Measurements from ENCODE around the gene GALNT10.

- no peak for TF ChIP-seq POLR2AphosphoS5 (IDR thresholded peaks at IDR 0.05)
- TF ChIP-seq, protein P1, sequence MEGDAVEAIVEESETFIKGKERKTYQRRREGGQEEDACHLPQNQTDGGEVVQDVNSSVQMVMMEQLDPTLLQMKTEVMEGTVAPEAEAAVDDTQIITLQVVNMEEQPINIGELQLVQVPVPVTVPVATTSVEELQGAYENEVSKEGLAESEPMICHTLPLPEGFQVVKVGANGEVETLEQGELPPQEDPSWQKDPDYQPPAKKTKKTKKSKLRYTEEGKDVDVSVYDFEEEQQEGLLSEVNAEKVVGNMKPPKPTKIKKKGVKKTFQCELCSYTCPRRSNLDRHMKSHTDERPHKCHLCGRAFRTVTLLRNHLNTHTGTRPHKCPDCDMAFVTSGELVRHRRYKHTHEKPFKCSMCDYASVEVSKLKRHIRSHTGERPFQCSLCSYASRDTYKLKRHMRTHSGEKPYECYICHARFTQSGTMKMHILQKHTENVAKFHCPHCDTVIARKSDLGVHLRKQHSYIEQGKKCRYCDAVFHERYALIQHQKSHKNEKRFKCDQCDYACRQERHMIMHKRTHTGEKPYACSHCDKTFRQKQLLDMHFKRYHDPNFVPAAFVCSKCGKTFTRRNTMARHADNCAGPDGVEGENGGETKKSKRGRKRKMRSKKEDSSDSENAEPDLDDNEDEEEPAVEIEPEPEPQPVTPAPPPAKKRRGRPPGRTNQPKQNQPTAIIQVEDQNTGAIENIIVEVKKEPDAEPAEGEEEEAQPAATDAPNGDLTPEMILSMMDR (IDR thresholded peaks at IDR 0.05): no peak
Measured at GRCh38 chr5:154466147-154466546, 275.6 kb downstream of the GALNT10 start.

Data from stomach (tissue), 4 donors.